DND-41 (cell line): ENCODE measurements around the gene COMMD7.

Source experiments
- ATAC-seq: fragments of 200-7000 bp; cut with Tn5 transposase; 3 replicates; pipeline ENCODE4 v1.9.1; 2021; ENCODE audit warnings: low read depth; ENCODE audit not compliant: insufficient read depth
- DNase-seq: peaks from one replicate; pipeline ENCODE4 v3.0.0-alpha.2; 2020
- H2AFZ ChIP-seq: 2 replicates; pipeline ENCODE4 v1.6.0; 2012; ENCODE audit warnings: low read depth, low read length
- H3K27ac ChIP-seq: 2 replicates; pipeline ENCODE4 v1.5.1; 2012; ENCODE audit warnings: low read length, inconsistent platforms
- H3K27me3 ChIP-seq: fragments of 200-600 bp; sonication (generic); 2 replicates; pipeline ENCODE4 v1.6.0; 2012; ENCODE audit warnings: low read length, mild to moderate bottlenecking, inconsistent platforms; ENCODE audit not compliant: insufficient read depth, poor library complexity
- H3K36me3 ChIP-seq: 2 replicates; pipeline ENCODE4 v1.5.1; 2012; ENCODE audit warnings: low read length, inconsistent platforms; ENCODE audit not compliant: insufficient read depth
- H3K4me1 ChIP-seq: 2 replicates; pipeline ENCODE4 v1.5.1; 2012; ENCODE audit warnings: mild to moderate bottlenecking, low read length; ENCODE audit not compliant: insufficient read depth
- H3K4me2 ChIP-seq: 2 replicates; pipeline ENCODE4 v1.6.0; 2012; ENCODE audit warnings: mild to moderate bottlenecking, moderate library complexity, low read length, inconsistent platforms; ENCODE audit not compliant: insufficient read depth
- H3K4me3 ChIP-seq, 2 experiments: fragments of 200-600 bp in 1 of 2; shearing (Covaris generic) in 1 of 2; 2 replicates each; pipeline ENCODE4 v1.5.1; 2012 to 2016; ENCODE audit warnings: inconsistent platforms in 2 of 2, low read length in 2 of 2, mild to moderate bottlenecking in 2 of 2, low read depth in 1 of 2, moderate library complexity in 1 of 2
- H3K79me2 ChIP-seq: 2 replicates; pipeline ENCODE4 v1.6.0; 2012; ENCODE audit warnings: low read length, inconsistent platforms; ENCODE audit not compliant: insufficient read depth
- H3K9ac ChIP-seq: 2 replicates; pipeline ENCODE4 v1.6.0; 2012; ENCODE audit warnings: low read depth, mild to moderate bottlenecking, inconsistent platforms, low read length, moderate library complexity
- H3K9me3 ChIP-seq: 2 replicates; pipeline ENCODE4 v1.5.1; 2012; ENCODE audit warnings: low read length, moderate library complexity, mild to moderate bottlenecking, inconsistent platforms; ENCODE audit not compliant: insufficient read depth, severe bottlenecking
- H4K20me1 ChIP-seq: 2 replicates; pipeline ENCODE4 v1.6.0; 2012; ENCODE audit warnings: low read length; ENCODE audit not compliant: insufficient read depth
- CTCF ChIP-seq: IDR thresholded peaks from 2 replicates; pipeline ENCODE4 v1.5.1; 2012; ENCODE audit warnings: borderline replicate concordance, low read length, moderate library complexity, mild to moderate bottlenecking; ENCODE audit not compliant: poor library complexity, severe bottlenecking; ENCODE audit errors: extremely low read depth
- EZH2 ChIP-seq: IDR thresholded peaks from 3 replicates; pipeline ENCODE4 v1.6.1; 2012; ENCODE audit warnings: borderline replicate concordance, low read depth, mild to moderate bottlenecking, moderate library complexity, low read length, inconsistent platforms; ENCODE audit not compliant: severe bottlenecking

The COMMD7 gene

GRCh38 chr20:32751293-32751692 is 8.0 kb upstream of the COMMD7 start:
- no peak overlapping the region for H3K27ac ChIP-seq
- H3K4me3 ChIP-seq = no peak overlapping the region

GRCh38 chr20:32749914-32750637 is 6.8 kb upstream of the COMMD7 start:
- Histone ChIP-seq H2AFZ (peak overlapping the region; percentile 49; the same call in 1 of the 2 replicates), H3K9me3 (no peaks in the 10 kb centered on the region), H3K27me3 (no peaks in the 10 kb centered on the region), H3K4me2 (no peak overlapping the region), H4K20me1 (no peaks in the 10 kb centered on the region), H3K36me3 (no peaks in the 10 kb centered on the region), H3K4me3 (no peak overlapping the region), H3K9ac (no peak overlapping the region), H3K27ac (no peak overlapping the region), H3K4me1 (no peaks in the 10 kb centered on the region), H3K79me2 (no peaks in the 10 kb centered on the region)
- no peak for ATAC-seq
- no peak for DNase-seq
- TF ChIP-seq EZH2 (no peak), CTCF (no peak)

More at GRCh38 chr20:32751293-32751692, 8.0 kb upstream of the COMMD7 start:
- Histone ChIP-seq H3K4me2 (no peak overlapping the region), H3K27me3 (no peaks in the 10 kb centered on the region), H3K36me3 (no peaks in the 10 kb centered on the region), H2AFZ (no peak overlapping the region), H3K9me3 (no peaks in the 10 kb centered on the region), H4K20me1 (no peaks in the 10 kb centered on the region), H3K79me2 (no peaks in the 10 kb centered on the region), H3K9ac (no peak overlapping the region), H3K4me1 (no peaks in the 10 kb centered on the region)
- ATAC-seq = no peak
- DNase-seq = no peak
- TF ChIP-seq CTCF = no peak
- TF ChIP-seq EZH2 = no peak

GRCh38 chr20:32742322-32743236 is 688 bp downstream of the COMMD7 start:
- DNase-seq = peak; percentile 49
- peak overlapping the region; percentile 84 for H3K27ac ChIP-seq
- peak overlapping the region; percentile 80 to 84; a peak in 3 of 4 replicates for H3K4me3 ChIP-seq
- ATAC-seq = peak; percentile 56
- TF ChIP-seq CTCF (peak; percentile 47), EZH2 (no peak)
- peak overlapping the region; percentile 89 for H3K9ac ChIP-seq
- H3K79me2 ChIP-seq = peaks cover 56% of the 10 kb centered on the region
- peaks cover 3% of the 10 kb centered on the region; the same call in 1 of the 2 replicates for H3K36me3 ChIP-seq
- H3K27me3 ChIP-seq = no peaks in the 10 kb centered on the region
- peaks cover 45% of the 10 kb centered on the region for H3K4me1 ChIP-seq
- H3K4me2 ChIP-seq = peak overlapping the region; percentile 70
- no peaks in the 10 kb centered on the region for H3K9me3 ChIP-seq
- H4K20me1 ChIP-seq = no peaks in the 10 kb centered on the region
- peak overlapping the region; percentile 92 for H2AFZ ChIP-seq
